GM10266 (cell line): ENCODE measurements around the gene TSPAN1.

Experiments used
- DNase-seq: peaks from one replicate; pipeline ENCODE4 v3.0.0; 2012; ENCODE audit errors: extremely low spot score
- TF ChIP-seq, protein P1 (sequence below): IDR thresholded peaks from 2 replicates; pipeline ENCODE4 v1.5.1; 2012; ENCODE audit warnings: mild to moderate bottlenecking, low read depth; ENCODE audit not compliant: control insufficient read depth, insufficient read depth; ENCODE audit errors: missing control alignments

Gene TSPAN1

DNA sequence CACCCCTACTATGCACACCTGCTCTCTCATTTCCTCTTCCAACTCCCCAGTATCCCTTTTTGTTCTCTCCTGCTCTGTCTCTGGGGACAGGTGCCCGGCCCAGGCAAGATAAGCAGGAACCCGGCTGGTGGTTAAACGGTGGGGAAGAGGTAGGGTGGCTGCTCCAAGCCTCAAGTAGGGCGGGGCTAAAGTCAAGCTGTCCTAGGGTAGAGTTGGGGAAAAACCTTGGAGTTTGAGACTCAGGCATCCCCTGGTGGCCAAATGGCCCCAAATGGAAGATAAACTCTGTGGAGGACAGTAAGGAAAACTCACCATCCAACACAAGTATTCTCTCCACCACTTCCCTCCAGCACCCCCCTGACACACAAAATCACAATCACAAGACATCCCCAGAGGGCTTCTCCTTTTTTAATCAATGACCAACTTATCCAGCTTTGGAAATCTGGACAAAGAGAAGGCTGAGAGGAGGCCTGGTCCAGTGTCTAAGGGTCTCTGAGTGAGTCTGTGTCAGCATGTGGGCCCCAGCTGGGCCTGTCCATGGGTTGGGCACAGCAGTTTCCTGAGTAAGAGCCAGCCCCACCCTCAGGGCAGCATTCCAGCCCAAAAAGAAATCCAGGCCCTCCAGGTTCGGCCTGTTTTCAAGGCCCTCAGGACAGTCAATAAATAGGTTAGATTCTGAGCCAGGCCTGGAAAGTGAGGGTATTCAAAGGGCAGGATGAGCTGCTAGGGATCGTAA lies 13.6 kb downstream of the TSPAN1 start:
- TF ChIP-seq, protein P1, sequence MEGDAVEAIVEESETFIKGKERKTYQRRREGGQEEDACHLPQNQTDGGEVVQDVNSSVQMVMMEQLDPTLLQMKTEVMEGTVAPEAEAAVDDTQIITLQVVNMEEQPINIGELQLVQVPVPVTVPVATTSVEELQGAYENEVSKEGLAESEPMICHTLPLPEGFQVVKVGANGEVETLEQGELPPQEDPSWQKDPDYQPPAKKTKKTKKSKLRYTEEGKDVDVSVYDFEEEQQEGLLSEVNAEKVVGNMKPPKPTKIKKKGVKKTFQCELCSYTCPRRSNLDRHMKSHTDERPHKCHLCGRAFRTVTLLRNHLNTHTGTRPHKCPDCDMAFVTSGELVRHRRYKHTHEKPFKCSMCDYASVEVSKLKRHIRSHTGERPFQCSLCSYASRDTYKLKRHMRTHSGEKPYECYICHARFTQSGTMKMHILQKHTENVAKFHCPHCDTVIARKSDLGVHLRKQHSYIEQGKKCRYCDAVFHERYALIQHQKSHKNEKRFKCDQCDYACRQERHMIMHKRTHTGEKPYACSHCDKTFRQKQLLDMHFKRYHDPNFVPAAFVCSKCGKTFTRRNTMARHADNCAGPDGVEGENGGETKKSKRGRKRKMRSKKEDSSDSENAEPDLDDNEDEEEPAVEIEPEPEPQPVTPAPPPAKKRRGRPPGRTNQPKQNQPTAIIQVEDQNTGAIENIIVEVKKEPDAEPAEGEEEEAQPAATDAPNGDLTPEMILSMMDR = peak; percentile 4
- no peak for DNase-seq

DNA sequence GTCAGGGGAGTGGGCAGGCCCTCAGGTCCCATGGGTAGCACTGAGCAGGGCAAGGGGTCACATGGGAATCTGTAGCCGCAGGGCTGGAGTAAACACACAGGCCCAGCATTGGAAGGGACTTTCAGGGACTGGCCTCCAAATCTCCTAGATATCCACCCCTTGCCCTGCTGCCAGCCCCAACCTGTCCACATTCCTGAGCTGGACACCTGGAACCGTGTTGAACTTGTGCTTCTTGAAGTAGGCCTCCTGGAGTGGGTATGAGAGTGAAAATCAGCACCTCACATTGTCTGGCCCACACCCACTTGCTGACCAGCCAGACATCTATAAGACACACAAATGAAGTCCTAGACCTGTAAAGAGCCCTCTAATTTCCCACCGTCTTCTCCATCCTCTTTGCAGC lies 15.7 kb downstream of the TSPAN1 start:
- TF ChIP-seq, protein P1 = no peak
- no peak for DNase-seq

DNA sequence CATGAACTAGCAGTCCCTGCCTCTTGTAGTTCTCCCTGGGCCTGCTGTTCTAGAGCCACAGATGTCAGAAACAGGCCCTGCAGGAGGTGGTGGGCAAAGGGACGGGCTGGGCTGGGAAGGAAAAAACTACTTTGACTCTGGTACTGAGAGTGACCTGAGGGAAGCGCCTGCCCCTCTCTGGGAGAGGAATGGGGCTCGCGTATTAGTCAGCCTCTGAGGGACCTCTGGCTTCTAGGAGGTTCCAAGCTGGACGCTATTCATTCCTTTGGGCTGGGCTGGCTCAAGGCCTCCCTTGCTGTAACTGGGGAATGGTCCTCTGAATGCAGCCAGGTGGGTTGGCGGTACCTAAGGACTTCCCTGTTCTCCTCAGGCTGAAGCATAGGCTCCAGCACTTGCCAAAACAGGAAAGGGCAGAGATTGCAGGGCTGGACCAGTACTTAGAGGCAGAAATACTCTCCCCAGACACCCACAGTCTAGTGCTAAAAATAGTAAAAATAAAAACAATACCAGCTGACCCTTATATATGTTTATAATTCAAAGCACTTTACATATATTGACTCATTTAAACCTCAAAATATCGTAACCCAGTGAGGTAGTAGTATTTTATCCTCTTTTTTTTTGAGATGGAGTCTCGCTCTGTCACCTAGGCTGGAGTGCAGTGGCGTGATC lies 16.3 kb downstream of the TSPAN1 start:
- TF ChIP-seq, protein P1 = no peak
- no peak for DNase-seq

DNA sequence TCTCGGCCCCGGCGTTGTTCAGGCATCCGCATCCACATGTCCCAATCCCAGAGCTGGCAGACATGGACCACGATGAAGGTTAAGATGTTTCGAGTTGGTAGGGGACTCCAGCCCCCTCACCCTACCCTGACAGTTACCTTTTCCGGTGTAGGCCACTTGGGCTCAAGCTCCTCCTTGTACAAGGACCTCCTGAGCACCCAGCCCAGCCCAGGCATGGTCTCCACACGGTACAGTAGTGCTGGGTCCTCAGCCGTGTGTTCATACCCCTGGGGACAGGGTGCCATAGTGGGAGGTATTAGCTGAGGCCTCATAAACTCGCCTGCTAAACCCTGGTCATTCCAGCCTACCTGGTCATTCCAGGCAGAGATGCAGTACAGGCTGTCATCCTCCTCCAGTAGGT lies 17.3 kb downstream of the TSPAN1 start:
- no peak for DNase-seq
- TF ChIP-seq, protein P1 = no peak

DNA sequence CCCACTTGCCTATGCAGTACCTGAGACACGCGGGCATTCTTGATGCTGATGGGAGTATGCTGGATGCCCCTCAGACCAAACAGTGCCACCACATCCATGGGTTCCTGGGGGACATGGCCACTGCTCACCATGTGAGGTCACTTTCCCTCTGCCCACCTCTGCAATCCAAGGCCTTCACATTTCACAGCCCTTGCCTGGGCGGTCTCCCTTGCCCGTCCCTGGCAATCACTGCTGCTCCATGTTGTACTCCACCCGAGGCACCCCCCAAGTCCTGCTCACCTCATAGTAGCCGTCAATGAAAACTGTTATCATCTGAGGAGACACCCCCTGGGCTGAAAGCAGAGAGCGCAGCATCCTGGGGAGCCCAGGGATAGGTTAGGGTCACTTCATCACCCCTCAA lies 18.4 kb downstream of the TSPAN1 start:
- TF ChIP-seq, protein P1 = no peak
- no peak for DNase-seq

DNA sequence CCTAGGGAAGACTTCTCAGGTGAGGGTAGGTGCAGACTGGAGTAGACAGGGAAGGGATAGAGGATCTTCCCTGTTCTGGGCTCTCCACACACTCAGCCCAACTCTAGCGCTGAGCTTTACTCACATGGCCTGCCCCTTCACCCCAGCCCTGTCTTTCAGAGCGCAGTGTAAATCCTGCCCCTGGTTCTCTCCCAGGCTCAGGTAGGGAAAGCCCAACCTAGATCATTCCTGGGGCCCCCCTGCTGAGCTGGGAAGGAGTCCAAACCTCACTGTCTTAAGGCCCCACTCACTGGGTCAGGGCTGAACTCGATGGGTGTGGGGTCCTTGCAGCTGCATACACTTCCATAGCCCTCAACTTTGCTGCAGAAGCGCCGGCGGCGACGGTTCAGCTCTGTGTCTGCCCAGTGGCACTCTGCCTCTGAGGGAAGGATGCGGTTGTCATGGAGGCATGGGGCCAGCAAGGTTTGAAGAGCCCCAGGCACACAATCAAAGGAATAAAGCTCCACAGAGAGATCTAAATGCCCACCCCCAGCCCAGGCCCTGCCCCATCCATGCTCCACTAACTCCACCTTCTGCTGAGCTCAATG lies 19.2 kb downstream of the TSPAN1 start:
- no peak for DNase-seq
- TF ChIP-seq, protein P1 = no peak

DNA sequence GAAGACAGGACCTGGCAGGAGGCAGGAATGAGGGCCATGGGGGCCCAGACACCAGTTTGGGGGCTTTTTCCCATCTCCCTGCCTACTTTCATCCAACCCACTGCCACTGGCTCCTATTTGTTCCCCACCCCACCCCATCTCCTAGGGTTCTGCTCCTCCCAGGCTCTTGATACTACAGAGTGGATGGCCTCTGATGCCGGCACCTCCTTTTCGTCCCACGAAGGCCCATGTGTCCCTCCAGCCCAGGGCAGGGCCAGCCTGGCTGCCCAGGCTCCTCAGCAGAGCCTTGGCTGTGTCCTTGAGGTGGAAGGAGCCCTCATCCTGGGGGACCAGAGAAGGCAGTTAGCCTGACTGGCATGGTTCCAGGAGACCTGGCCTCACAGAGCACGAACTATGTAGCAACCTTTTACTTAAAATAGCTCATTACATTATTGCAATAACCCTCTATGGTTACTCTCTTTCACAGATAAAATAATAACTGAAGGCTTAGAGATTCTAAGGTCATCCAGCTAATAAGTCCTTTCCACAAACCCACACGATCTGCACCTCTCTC lies 19.8 kb downstream of the TSPAN1 start:
- TF ChIP-seq, protein P1 = no peak
- DNase-seq = no peak
